B cell (primary cell): ENCODE measurements around the gene EHMT2. TPM values are rescaled to one million over a fixed set of nuclear protein-coding genes. Genes with fewer than 3 reads are reported as not detected.

ENCODE experiments used
- ATAC-seq: fragments of 200-7000 bp; cut with Tn5 transposase; one replicate; pipeline ENCODE4 v1.10.0; 2021; ENCODE audit warnings: low read depth, mild to moderate bottlenecking, moderate number of reproducible peaks, moderate library complexity
- CTCF ChIA-PET: fragments of 350-600 bp; sonication (Branson Sonifier 250); formaldehyde crosslinking; loops from one replicate; lab custom pipeline; 2021; ENCODE audit warnings: antibody characterized with exemption, inconsistent platforms; lab: Charles Lee
- POLR2A ChIA-PET: fragments of 350-600 bp; sonication (Branson Sonifier 250); formaldehyde crosslinking; loops from one replicate; lab custom pipeline; 2021; ENCODE audit warnings: antibody characterized with exemption; lab: Charles Lee
- DNase-seq: peaks from one replicate; pipeline ENCODE4 v3.0.0; 2013
- H2AFZ ChIP-seq: 2 replicates; pipeline ENCODE4 v1.6.1; 2012; ENCODE audit warnings: mild to moderate bottlenecking, low read depth, low read length; ENCODE audit not compliant: insufficient read depth, poor library complexity, severe bottlenecking
- H3K27ac ChIP-seq, 2 donors: 1 replicate in 1 of 2; 2 replicates in 1 of 2; pipeline ENCODE4 v1.5.1; 2012 to 2013; ENCODE audit warnings: low read length in 2 of 2, mild to moderate bottlenecking in 2 of 2, moderate library complexity in 1 of 2
- H3K27me3 ChIP-seq, 4 experiments: fragments of 200-600 bp in 1 of 4; sonication (generic) in 1 of 4; replicated peaks in 1 of 4; 1 replicate in 2 of 4; 2 replicates in 2 of 4; pipeline versions ENCODE4 v1.6.1 to v1.7.0; 2013 to 2016; ENCODE audit warnings: low read length in 3 of 4, mild to moderate bottlenecking in 2 of 4, mixed read lengths in 1 of 4, moderate library complexity in 1 of 4; ENCODE audit not compliant: insufficient read depth in 4 of 4, control insufficient read depth in 3 of 4; ENCODE audit errors: control extremely low read depth in 1 of 4
- H3K36me3 ChIP-seq, 2 experiments: replicated peaks in 1 of 2; 1 replicate in 1 of 2; 2 replicates in 1 of 2; pipeline versions ENCODE4 v1.6.1 to v1.7.1; 2013; ENCODE audit warnings: low read length in 1 of 2; ENCODE audit not compliant: insufficient read depth in 2 of 2, control insufficient read depth in 1 of 2; ENCODE audit errors: control extremely low read depth in 1 of 2, extremely low read depth in 1 of 2
- H3K4me1 ChIP-seq, 2 donors: fragments of 200-600 bp in 1 of 2; sonication (generic) in 1 of 2; 1 replicate in 1 of 2; 2 replicates in 1 of 2; pipeline versions ENCODE4 v1.5.1 to v1.6.1; 2013 to 2017; ENCODE audit warnings: low read length in 2 of 2; ENCODE audit not compliant: control insufficient read depth in 2 of 2, insufficient read depth in 2 of 2
- H3K4me2 ChIP-seq: replicated peaks from 2 replicates; pipeline ENCODE3; 2012; ENCODE audit warnings: mild to moderate bottlenecking, low read depth, low read length; ENCODE audit not compliant: poor library complexity, severe bottlenecking
- H3K4me3 ChIP-seq, 5 experiments: fragments of 200-600 bp in 1 of 5; sonication (generic) in 1 of 5; 1 replicate in 3 of 5; 2 replicates in 2 of 5; pipeline versions ENCODE4 v1.5.1 to v1.7.0; 2011 to 2016; ENCODE audit warnings: low read length in 4 of 5, mild to moderate bottlenecking in 4 of 5, low read depth in 2 of 5, control low read depth in 1 of 5, moderate library complexity in 1 of 5; ENCODE audit not compliant: insufficient read depth in 1 of 5; ENCODE audit errors: control extremely low read depth in 1 of 5, extremely low read depth in 1 of 5
- H3K79me2 ChIP-seq: fragments of 200-600 bp; sonication (generic); one replicate; pipeline ENCODE4 v1.6.0; 2016; ENCODE audit warnings: low read length; ENCODE audit not compliant: control insufficient read depth, insufficient read depth
- H3K9ac ChIP-seq: fragments of 200-600 bp; sonication (generic); 2 replicates; pipeline ENCODE4 v1.6.1; 2017; ENCODE audit warnings: mild to moderate bottlenecking, low read length, moderate library complexity
- H3K9me3 ChIP-seq, 3 donors: one replicate each; pipeline versions ENCODE4 v1.6.1 to v1.7.1; 2013; ENCODE audit warnings: low read length in 2 of 3; ENCODE audit not compliant: control insufficient read depth in 2 of 3, insufficient read depth in 1 of 3; ENCODE audit errors: control extremely low read depth in 1 of 3
- H4K20me1 ChIP-seq: 2 replicates; pipeline ENCODE4 v1.6.0; 2012; ENCODE audit warnings: mild to moderate bottlenecking, low read length; ENCODE audit not compliant: insufficient read depth, control insufficient read depth, poor library complexity, severe bottlenecking
- H3K27ac Mint-ChIP-seq: one replicate; pipeline ENCODE4 v1.8.0; 2021; ENCODE audit warnings: mixed read lengths
- H3K27me3 Mint-ChIP-seq: one replicate; pipeline ENCODE4 v1.8.0; 2021; ENCODE audit warnings: mixed read lengths
- H3K4me1 Mint-ChIP-seq: one replicate; pipeline ENCODE4 v1.8.0; 2021; ENCODE audit warnings: mixed read lengths
- H3K4me3 Mint-ChIP-seq: one replicate; pipeline ENCODE4 v1.8.0; 2021; ENCODE audit warnings: mixed read lengths
- H3K9me3 Mint-ChIP-seq: one replicate; pipeline ENCODE4 v1.8.0; 2022; ENCODE audit warnings: mixed read lengths; ENCODE audit not compliant: insufficient read depth
- EZH2 ChIP-seq: IDR thresholded peaks from 2 replicates; pipeline ENCODE4 v1.6.1; 2012; ENCODE audit warnings: borderline replicate concordance, low read depth, mild to moderate bottlenecking, moderate library complexity, low read length; ENCODE audit not compliant: insufficient read depth, poor library complexity, severe bottlenecking
- WGBS: methylation state at CpG from one replicate; pipeline ENCODE4 v1.1.5; 2013; ENCODE audit warnings: missing lambda C conversion rate; ENCODE audit not compliant: insufficient coverage; 5-methylcytosine and 5-hydroxymethylcytosine counted together
- intact Hi-C: fragments of 100-400 bp; cut with micrococcal nuclease; formaldehyde crosslinking; loops from one replicate; pipeline ENCODE4 v1.10.0; 2022
- polyA plus RNA-seq: library from polyadenylated mRNA; depleted of rRNA; stranded (reverse); fragments of >200 nt; gene quantifications from 2 replicates; pipeline ENCODE4 v1.2.3, GENCODE V29; 2012
- total RNA-seq, 2 donors: library from RNA; stranded (reverse); fragments of 120-200 nt in 1 of 2; gene quantifications; 1 replicate in 1 of 2; 2 replicates in 1 of 2; pipeline versions ENCODE4 v1.2.3 to v1.2.4, GENCODE V29; 2013 to 2022
- TF ChIP-seq, protein P1 (sequence below): fragments of 200-600 bp; IDR thresholded peaks from one replicate; pipeline ENCODE4 v1.8.0; 2022; ENCODE audit warnings: antibody characterized with exemption, mild to moderate bottlenecking

The EHMT2 gene
- total and polyA plus RNA-seq, 2 donors (not counting 1 experiment from before 2014, with no cell fraction given), result 86.1 to 108 TPM

- no peak overlapping the region for H3K27ac Mint-ChIP-seq
These were observed 38.3 kb upstream of the EHMT2 start for GRCh38 chr6:31935823-31936222.

DNA sequence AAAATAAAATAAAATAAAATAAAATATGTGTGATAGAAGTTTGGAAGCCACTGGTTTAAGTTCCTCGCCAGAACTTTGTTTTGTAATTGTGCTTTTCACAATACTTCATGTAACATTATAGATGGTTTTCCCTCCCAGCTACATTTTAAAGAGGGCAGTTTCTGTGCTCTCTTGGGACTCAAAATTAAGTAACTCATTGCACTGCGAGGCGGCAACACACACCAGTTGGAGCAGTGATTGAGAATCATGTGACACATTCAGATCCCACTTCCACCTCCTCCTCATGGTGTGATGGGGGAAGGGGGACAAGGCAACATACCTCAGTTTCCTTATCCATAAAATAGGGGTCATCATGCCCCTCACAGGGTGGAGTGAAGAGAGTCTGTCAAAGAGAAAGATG is 37.5 kb upstream of the EHMT2 start:
- H3K9me3 Mint-ChIP-seq, result no peaks in the 10 kb centered on the region
- Histone ChIP-seq H3K9ac (no peak overlapping the region), H3K4me2 (no peak overlapping the region), H3K9me3 (no peaks in the 10 kb centered on the region), H3K4me3 (no peak overlapping the region), H3K36me3 (no peaks in the 10 kb centered on the region), H3K4me1 (no peaks in the 10 kb centered on the region), H3K27ac (no peak overlapping the region), H3K27me3 (no peaks in the 10 kb centered on the region), H4K20me1 (no peaks in the 10 kb centered on the region), H3K79me2 (no peaks in the 10 kb centered on the region), H2AFZ (no peak overlapping the region)
- ChIA-PET CTCF (no interaction called here), POLR2A (no interaction called here)
- no peak for TF ChIP-seq EZH2
- TF ChIP-seq, protein P1, sequence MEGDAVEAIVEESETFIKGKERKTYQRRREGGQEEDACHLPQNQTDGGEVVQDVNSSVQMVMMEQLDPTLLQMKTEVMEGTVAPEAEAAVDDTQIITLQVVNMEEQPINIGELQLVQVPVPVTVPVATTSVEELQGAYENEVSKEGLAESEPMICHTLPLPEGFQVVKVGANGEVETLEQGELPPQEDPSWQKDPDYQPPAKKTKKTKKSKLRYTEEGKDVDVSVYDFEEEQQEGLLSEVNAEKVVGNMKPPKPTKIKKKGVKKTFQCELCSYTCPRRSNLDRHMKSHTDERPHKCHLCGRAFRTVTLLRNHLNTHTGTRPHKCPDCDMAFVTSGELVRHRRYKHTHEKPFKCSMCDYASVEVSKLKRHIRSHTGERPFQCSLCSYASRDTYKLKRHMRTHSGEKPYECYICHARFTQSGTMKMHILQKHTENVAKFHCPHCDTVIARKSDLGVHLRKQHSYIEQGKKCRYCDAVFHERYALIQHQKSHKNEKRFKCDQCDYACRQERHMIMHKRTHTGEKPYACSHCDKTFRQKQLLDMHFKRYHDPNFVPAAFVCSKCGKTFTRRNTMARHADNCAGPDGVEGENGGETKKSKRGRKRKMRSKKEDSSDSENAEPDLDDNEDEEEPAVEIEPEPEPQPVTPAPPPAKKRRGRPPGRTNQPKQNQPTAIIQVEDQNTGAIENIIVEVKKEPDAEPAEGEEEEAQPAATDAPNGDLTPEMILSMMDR, result no peak
- H3K27me3 Mint-ChIP-seq, result peaks cover 4% of the 10 kb centered on the region
- intact Hi-C loops, result no loop called here
- no peak overlapping the region for H3K4me3 Mint-ChIP-seq
- no peak for ATAC-seq
- no peak overlapping the region for H3K27ac Mint-ChIP-seq
- no CpG with 5 or more reads among the region's 3 CpGs for WGBS
- DNase-seq, result no peak
- no peaks in the 10 kb centered on the region for H3K4me1 Mint-ChIP-seq

More at GRCh38 chr6:31935823-31936222, 38.3 kb upstream of the EHMT2 start:
- no peak overlapping the region for H3K27ac ChIP-seq
- Mint-ChIP-seq H3K4me1 (no peaks in the 10 kb centered on the region), H3K4me3 (no peak overlapping the region), H3K27me3 (peaks cover 2% of the 10 kb centered on the region), H3K9me3 (no peaks in the 10 kb centered on the region)
- intact Hi-C loops, result no loop called here
- H3K4me2 ChIP-seq, result no peak overlapping the region
- CTCF ChIA-PET, result no interaction called here
- no peaks in the 10 kb centered on the region for H3K36me3 ChIP-seq
- 86% methylated on average over 4 of the region's 9 CpGs for WGBS
- H3K4me3 ChIP-seq, result no peak overlapping the region
- ATAC-seq, result no peak
- H4K20me1 ChIP-seq, result no peaks in the 10 kb centered on the region
- H3K4me1 ChIP-seq, result no peaks in the 10 kb centered on the region
- TF ChIP-seq, protein P1, result no peak
- TF ChIP-seq EZH2, result no peak
- H3K9ac ChIP-seq, result no peak overlapping the region
- H3K79me2 ChIP-seq, result no peaks in the 10 kb centered on the region
- no peak overlapping the region for H2AFZ ChIP-seq
- DNase-seq, result no peak
- POLR2A ChIA-PET, result no interaction called here
- no peaks in the 10 kb centered on the region for H3K9me3 ChIP-seq
- no peaks in the 10 kb centered on the region for H3K27me3 ChIP-seq
